ENCODE data around the gene CAST.
"Not testable (repeated sequence)": the region's sequence is repeated elsewhere in the genome, so short reads cannot be mapped to it uniquely, and the experiment has no call there.

The CAST gene

DNA sequence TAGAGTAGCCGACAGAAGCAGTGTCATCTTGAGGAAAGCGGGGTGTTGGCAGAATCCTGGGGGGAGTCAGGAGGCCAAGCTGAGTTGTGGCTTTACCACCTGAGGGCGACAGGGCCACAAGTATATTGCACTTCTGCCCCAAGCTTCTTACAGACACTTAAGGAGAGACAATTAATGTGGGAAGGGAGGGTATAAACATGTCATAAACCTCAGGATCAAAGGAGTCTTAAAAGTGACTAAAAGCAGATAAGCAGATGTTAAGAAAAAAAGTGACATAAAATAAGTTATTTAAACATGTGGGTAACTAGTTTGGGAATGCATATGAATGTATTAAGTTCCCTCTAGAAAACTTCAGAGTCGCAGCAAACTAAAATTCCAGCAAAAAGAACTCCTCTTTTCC is 81.6 kb downstream of the CAST start:
- no peak overlapping the region for H3K4me3 ChIP-seq (ENCODE audit: low read depth, low read length)

GRCh38 chr5:96744218-96744617 is 82.0 kb downstream of the CAST start:
- H3K4me3 ChIP-seq (ENCODE audit: low read depth, low read length) = not testable (repeated sequence)

DNA sequence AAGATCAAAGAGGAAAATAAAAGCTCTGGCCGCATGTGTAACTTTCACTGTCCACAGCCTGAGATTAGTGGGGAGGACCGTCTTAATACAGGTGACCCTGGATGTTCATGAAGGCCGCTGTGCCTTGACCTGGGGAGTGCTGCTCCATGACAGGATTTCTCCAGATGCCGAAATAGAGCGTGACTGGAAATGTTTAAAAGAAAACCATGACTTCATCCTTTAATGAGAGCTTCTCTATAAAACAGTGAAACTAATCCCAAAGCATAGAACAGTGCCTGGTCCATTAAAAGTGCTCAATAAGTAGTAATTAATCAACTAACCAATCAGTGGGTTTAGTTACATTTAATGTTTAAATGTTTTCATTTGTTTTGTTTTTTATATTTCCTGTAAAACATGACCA is 82.8 kb downstream of the CAST start:
- H3K4me3 ChIP-seq (ENCODE audit: low read depth, low read length) = no peak overlapping the region

- H3K4me3 ChIP-seq (ENCODE audit: low read depth, low read length) = no peak overlapping the region
Observed at GRCh38 chr5:96745844-96746531, 83.8 kb downstream of the CAST start.

DNA sequence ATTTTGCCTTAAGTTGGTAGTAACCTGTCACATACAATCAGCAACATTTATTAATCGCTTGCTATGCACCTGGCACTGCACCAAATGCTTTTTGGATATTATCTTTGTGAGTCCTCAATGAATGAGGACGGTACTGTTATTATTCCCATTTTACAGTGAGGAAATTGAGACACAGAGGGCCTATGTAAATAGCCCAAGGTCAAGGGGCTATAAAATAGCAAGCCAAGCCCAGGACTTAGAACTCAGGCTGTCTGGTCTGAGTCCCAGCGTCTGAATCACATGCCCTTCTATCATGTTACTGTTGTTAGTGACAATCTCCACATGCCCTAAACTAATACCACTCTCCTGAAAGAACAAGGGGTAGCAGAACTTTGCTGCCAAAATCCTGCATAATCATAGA is 85.5 kb downstream of the CAST start:
- H3K4me3 ChIP-seq (ENCODE audit: low read depth, low read length) = no peak overlapping the region

DNA sequence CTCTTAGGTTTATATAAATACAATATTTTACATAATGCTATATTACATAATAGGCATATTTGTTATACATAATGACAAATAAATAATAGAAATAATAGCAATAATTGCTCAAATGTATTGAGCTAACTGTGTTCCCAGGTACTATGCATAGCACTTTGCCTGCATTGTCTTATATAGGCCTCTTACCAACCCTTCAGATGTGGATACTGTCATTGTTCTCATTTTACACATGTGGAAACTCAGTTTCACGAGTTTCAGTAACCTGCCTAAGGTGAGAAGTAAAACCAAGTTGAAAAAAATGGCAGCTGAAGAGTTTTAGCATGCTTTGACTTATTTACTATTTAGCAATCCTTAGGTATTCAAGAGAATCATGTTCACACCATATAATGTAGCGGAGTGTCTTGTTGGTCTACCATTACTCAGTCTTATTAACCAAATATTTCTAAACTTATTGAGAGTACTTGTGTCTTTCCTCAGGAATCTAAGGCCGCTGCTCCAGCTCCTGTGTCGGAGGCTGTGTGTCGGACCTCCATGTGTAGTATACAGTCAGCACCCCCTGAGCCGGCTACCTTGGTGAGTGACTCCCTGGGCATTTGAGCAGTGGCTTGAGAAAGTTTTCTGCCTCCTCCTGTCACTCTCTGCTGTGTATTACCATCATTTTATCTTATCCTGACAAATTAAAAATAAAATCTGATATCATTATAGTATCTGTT is 88.1 kb downstream of the CAST start:
- no peak overlapping the region for H3K4me3 ChIP-seq (ENCODE audit: low read depth, low read length)

- no peak overlapping the region for H3K4me3 ChIP-seq (ENCODE audit: low read depth, low read length)
Observed at GRCh38 chr5:96751203-96752169, 89.3 kb downstream of the CAST start.

DNA sequence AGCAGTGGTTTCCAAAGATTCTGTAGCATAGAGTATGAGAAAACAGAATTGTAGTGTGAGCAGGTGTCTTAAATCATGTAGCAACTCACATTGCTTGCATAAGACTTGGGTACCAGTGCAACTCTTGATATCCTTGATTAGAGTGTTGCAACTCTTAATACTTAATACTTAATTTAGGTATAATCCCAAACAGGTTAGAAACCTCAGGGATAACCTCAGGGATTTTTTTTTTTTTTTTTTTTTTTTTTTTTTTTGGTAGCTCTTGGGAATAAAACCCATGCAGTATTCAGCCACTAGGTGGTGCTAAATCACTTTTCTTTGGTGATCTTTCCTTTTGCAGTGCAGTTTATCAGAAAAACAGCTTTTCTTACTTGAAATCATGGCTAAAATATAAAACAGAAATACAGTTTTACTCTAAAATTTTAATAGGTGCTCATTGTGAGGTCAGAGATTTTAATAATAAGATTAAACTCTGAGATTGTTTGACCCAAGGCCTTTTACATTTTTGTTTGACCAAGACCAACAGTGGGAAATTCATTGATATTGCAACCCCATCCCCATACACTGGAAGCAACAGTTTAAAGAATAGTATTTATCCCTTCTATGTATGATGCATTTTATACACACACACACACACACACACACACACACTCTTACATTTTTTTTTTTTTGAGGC is 90.3 kb downstream of the CAST start:
- no peak overlapping the region for H3K4me3 ChIP-seq (ENCODE audit: low read depth, low read length)

GRCh38 chr5:96753017-96753397 is 90.8 kb downstream of the CAST start:
- H3K4me3 ChIP-seq (ENCODE audit: low read depth, low read length) = no peak overlapping the region

GRCh38 chr5:96753848-96754247 is 91.7 kb downstream of the CAST start:
- H3K4me3 ChIP-seq (ENCODE audit: low read depth, low read length) = no peak overlapping the region

- no peak overlapping the region for H3K4me3 ChIP-seq (ENCODE audit: low read depth, low read length)
Observed at GRCh38 chr5:96755851-96756250, 93.7 kb downstream of the CAST start.

DNA sequence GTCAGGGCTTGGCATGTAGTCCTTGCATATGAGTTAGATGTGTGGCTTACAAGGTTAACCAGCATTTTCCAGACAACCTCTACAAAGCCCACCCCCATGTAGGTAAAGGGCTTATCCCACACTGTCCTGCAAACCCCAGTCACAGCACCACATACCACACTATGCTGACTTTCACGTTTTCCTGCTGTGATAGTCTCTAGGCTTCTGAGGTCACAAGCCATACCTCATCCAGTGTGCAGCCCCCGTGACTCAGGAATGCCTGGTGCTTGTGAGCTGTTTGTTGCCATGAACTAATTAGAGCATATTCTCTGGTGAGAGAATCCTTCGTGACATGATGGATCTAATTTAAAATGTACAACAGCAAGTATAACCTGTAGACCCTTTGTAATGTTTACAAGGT is 94.8 kb downstream of the CAST start:
- no peak overlapping the region for H3K4me3 ChIP-seq (ENCODE audit: low read depth, low read length)

GRCh38 chr5:96758621-96759020 is 96.4 kb downstream of the CAST start:
- H3K4me3 ChIP-seq (ENCODE audit: low read depth, low read length) = no peak overlapping the region

- no peak overlapping the region for H3K4me3 ChIP-seq (ENCODE audit: low read depth, low read length)
Observed at GRCh38 chr5:96761618-96762017, 99.4 kb downstream of the CAST start.

DNA sequence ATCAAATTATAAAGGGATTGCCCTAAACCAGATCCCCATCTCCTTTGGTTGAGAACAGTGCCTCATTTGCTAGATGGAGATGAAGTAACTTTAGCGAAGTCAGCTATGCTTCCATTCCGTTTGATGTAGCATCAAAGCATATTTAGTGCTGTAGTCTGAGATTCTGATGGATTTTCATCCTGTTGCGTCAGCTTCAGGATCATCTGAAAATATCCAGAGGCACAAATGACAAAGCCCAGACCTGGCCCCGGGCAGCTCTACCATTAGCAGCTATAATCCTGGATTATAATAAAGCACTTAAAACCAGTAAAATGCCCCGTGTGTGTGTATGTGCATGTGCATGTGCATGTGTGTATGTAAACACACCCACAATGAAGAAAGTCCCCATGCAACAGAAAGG is 100.8 kb downstream of the CAST start:
- H3K4me3 ChIP-seq (ENCODE audit: low read depth, low read length) = no peak overlapping the region

- H3K4me3 ChIP-seq (ENCODE audit: low read depth, low read length) = no peak overlapping the region
Observed at GRCh38 chr5:96765043-96765442, 102.9 kb downstream of the CAST start.

GRCh38 chr5:96768708-96769251 is 106.6 kb downstream of the CAST start:
- no peak overlapping the region for H3K4me3 ChIP-seq (ENCODE audit: low read depth, low read length)

- no peak overlapping the region for H3K4me3 ChIP-seq (ENCODE audit: low read depth, low read length)
Observed at GRCh38 chr5:96771395-96771794, 109.2 kb downstream of the CAST start.

- H3K4me3 ChIP-seq (ENCODE audit: low read depth, low read length) = no peak overlapping the region
Observed at GRCh38 chr5:96772111-96772510, 109.9 kb downstream of the CAST start.

GRCh38 chr5:96772542-96772941 is 110.4 kb downstream of the CAST start:
- H3K4me3 ChIP-seq (ENCODE audit: low read depth, low read length) = no peak overlapping the region

- no peak overlapping the region for H3K4me3 ChIP-seq (ENCODE audit: low read depth, low read length)
Observed at GRCh38 chr5:96775050-96775449, 112.9 kb downstream of the CAST start.
